ENCODE data around the gene SDK1. TPM values are rescaled to one million over a fixed set of nuclear protein-coding genes. Genes with fewer than 3 reads are reported as not detected.

The SDK1 gene
- total RNA-seq, 4 donors from 2014 or later: under 0.01 to 16.2 (median 7.2) TPM

- Histone ChIP-seq H3K9me3 (no peaks in the 10 kb centered on the region), H3K27me3 (no peaks in the 10 kb centered on the region), H3K27ac (no peak overlapping the region), H3K4me1 (no peaks in the 10 kb centered on the region), H3K4me3 (no peak overlapping the region), H3K36me3 (no peaks in the 10 kb centered on the region)
- no peak for TF ChIP-seq POLR2A (IDR thresholded peaks at IDR 0.05)
- TF ChIP-seq, protein P1, sequence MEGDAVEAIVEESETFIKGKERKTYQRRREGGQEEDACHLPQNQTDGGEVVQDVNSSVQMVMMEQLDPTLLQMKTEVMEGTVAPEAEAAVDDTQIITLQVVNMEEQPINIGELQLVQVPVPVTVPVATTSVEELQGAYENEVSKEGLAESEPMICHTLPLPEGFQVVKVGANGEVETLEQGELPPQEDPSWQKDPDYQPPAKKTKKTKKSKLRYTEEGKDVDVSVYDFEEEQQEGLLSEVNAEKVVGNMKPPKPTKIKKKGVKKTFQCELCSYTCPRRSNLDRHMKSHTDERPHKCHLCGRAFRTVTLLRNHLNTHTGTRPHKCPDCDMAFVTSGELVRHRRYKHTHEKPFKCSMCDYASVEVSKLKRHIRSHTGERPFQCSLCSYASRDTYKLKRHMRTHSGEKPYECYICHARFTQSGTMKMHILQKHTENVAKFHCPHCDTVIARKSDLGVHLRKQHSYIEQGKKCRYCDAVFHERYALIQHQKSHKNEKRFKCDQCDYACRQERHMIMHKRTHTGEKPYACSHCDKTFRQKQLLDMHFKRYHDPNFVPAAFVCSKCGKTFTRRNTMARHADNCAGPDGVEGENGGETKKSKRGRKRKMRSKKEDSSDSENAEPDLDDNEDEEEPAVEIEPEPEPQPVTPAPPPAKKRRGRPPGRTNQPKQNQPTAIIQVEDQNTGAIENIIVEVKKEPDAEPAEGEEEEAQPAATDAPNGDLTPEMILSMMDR (IDR thresholded peaks at IDR 0.05): no peak
- intact Hi-C loops (cut with DNase I; ENCODE audit: low total_unique reads): no loop called here
- DNase-seq: no peak
Observed at GRCh38 chr7:3370921-3371320, 69.9 kb downstream of the SDK1 start.

GRCh38 chr7:3371601-3372000, 70.5 kb downstream of the SDK1 start:
- no peaks in the 10 kb centered on the region for H3K27me3 ChIP-seq
- intact Hi-C loops (cut with DNase I; ENCODE audit: low total_unique reads): no loop called here
- DNase-seq: no peak
- no peak for TF ChIP-seq POLR2A (IDR thresholded peaks at IDR 0.05)
- TF ChIP-seq, protein P1 (IDR thresholded peaks at IDR 0.05): no peak
- no peaks in the 10 kb centered on the region for H3K36me3 ChIP-seq
- no peak overlapping the region for H3K4me3 ChIP-seq
- H3K9me3 ChIP-seq: no peaks in the 10 kb centered on the region
- no peak overlapping the region for H3K27ac ChIP-seq
- H3K4me1 ChIP-seq: no peaks in the 10 kb centered on the region

DNA sequence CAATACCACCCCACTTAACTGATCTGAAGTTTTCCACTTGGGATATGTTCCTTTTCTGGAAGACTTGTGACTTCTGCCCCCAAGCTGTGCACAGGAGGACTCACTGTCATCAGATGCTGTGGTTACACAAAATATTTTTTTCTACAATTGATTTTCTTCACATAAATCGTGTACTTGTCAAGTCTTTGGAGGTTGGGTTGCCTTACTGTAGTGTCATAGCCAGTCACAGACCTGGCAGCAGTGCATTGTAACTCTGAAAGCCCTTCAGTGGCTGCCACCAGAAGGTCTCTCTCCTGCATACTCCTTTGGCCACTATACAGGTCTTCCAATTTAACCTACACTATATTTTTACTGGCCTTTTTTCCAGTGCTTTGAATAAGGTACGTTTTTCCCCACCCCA, 73.2 kb downstream of the SDK1 start:
- Histone ChIP-seq H3K27ac (no peak overlapping the region), H3K4me1 (no peaks in the 10 kb centered on the region), H3K36me3 (no peaks in the 10 kb centered on the region), H3K27me3 (no peaks in the 10 kb centered on the region), H3K4me3 (no peak overlapping the region), H3K9me3 (no peaks in the 10 kb centered on the region)
- TF ChIP-seq, protein P1 (IDR thresholded peaks at IDR 0.05): no peak
- TF ChIP-seq POLR2A (IDR thresholded peaks at IDR 0.05): no peak
- no peak for DNase-seq
- intact Hi-C loops (cut with DNase I; ENCODE audit: low total_unique reads): no loop called here

GRCh38 chr7:3378390-3379150, 77.5 kb downstream of the SDK1 start:
- no peak for DNase-seq
- Histone ChIP-seq H3K27ac (no peak overlapping the region), H3K4me1 (no peaks in the 10 kb centered on the region), H3K4me3 (no peak overlapping the region), H3K36me3 (no peaks in the 10 kb centered on the region), H3K9me3 (no peaks in the 10 kb centered on the region), H3K27me3 (no peaks in the 10 kb centered on the region)
- no peak for TF ChIP-seq POLR2A (IDR thresholded peaks at IDR 0.05)
- TF ChIP-seq, protein P1 (IDR thresholded peaks at IDR 0.05): no peak
- intact Hi-C loops (cut with DNase I; ENCODE audit: low total_unique reads): no loop called here

DNA sequence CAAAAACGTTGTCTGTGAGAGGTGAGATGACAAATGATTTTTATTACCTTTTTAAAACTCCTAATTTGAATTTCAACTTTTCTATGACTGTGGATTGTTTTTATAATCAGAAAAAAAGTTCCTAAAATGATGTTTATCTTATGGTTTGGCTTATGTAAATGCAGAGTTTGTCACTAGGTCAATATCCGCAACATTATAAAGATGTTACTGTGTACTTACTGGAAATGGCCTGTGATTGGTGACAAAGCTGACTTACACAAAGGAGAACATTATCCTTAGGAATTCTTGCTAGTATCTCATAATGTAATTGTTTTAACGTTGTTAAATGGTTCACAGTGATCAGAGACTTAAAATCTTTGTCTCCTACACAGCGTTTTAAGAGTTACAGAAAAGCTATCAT, 79.0 kb downstream of the SDK1 start:
- no peak for DNase-seq
- H3K27ac ChIP-seq: no peak overlapping the region
- H3K4me3 ChIP-seq: no peak overlapping the region
- H3K4me1 ChIP-seq: no peaks in the 10 kb centered on the region
- no peak for TF ChIP-seq POLR2A (IDR thresholded peaks at IDR 0.05)
- TF ChIP-seq, protein P1 (IDR thresholded peaks at IDR 0.05): no peak
- intact Hi-C loops (cut with DNase I; ENCODE audit: low total_unique reads): no loop called here
- H3K9me3 ChIP-seq: no peaks in the 10 kb centered on the region
- H3K27me3 ChIP-seq: no peaks in the 10 kb centered on the region
- no peaks in the 10 kb centered on the region for H3K36me3 ChIP-seq

Data from uterus (tissue), 4 donors.